Dedifferentiated amniotic fluid mesenchymal stem cell (primary cell): ENCODE results near the gene CPXM2.

Experiments
- DNase-seq: peaks from one replicate; pipeline ENCODE4 v3.0.0-alpha.2; 2016; ENCODE audit errors: extremely low spot score

CPXM2 gene

DNA sequence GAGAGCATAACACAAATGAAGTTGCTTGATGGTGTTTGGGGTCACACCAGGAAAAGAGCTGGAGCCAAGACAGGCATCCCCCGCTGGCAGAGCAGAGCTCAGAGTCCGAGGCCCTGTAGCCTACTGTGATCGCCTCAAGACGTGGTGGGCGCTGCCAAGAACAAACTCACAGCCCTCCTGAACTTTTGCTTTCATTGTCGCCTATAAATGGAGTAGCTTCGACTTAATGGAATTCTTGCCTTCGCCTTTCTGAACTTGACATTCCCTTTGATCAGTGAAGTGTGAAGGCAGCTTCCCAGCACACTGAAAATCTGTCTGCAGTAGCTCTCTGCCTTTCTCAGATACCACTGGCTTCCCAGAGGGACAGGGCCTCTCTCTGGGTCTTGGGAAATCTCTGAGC lies 21.3 kb downstream of the CPXM2 start:
- DNase-seq = no peak

- DNase-seq = no peak
Measured at GRCh38 chr10:123869020-123869414, 22.6 kb downstream of the CPXM2 start.

DNA sequence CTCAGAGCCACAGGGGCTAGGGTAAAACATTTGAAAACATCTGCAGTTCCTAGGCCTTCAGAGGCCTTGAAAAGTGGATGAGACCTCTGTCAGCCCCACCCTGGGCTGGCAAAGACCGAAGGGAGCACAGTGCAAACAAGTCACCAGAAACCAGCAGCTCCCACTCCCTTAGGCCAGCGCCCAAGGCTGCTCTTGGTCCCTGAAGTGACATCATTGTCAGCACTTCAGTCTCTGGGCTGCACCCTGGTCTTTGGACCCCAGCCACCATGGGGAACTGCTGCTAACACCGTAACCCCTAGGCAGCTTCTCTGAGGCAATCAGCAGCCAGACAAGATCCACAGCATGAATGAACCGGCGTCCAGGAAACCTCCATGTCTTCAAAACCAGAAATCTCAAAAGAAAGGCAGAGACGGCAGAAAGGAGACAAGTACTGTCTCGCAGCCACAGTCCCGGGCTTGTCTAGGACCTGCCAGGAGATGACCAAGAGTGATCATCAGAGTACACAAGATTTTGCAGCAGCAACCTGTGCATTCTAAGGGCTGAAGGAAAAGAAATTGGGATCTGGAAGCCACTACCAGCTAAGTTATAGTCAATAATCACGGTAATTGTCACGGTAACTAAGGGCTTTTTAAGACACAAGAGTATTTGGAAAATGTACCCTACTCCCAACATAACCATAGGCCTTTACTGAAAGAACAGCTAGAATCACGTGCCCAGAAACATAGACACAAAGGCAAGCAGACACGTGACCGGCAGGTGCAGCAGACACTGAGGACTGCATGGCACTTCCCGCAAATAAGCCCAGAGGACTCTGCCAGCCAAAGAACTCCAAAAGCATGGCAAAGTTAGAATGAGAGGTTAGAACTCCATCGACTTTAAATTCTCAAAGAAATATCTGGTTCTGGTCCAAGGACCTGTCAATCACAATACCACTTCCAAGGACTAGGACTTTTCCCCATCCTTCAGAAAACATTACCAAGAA lies 23.3 kb downstream of the CPXM2 start:
- DNase-seq = no peak

DNA sequence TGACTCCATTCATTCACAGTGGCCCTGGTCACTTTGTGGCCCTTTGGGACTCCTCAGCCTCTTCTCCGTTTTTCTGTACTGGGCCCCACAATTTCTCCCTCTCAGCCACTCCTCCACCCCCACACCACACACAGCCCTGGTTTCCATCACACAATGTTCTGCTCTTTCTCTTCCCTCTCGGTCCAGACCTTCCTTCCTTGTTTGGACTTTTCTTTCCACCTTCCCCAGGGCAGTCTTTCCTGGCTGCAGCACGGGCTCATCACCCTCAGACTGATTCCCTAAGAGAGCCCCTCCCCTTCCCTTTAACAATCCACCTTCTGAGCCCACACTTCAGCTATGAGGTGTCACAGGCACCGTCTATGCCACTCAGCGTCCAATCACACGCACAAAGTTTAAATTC lies 25.7 kb downstream of the CPXM2 start:
- no peak for DNase-seq

- no peak for DNase-seq
Measured at GRCh38 chr10:123865350-123865749, 26.3 kb downstream of the CPXM2 start.

- DNase-seq = no peak
Measured at GRCh38 chr10:123864923-123865322, 26.7 kb downstream of the CPXM2 start.

- no peak for DNase-seq
Measured at GRCh38 chr10:123863721-123864482, 27.7 kb downstream of the CPXM2 start.

- DNase-seq = no peak
Measured at GRCh38 chr10:123863183-123863575, 28.4 kb downstream of the CPXM2 start.

DNA sequence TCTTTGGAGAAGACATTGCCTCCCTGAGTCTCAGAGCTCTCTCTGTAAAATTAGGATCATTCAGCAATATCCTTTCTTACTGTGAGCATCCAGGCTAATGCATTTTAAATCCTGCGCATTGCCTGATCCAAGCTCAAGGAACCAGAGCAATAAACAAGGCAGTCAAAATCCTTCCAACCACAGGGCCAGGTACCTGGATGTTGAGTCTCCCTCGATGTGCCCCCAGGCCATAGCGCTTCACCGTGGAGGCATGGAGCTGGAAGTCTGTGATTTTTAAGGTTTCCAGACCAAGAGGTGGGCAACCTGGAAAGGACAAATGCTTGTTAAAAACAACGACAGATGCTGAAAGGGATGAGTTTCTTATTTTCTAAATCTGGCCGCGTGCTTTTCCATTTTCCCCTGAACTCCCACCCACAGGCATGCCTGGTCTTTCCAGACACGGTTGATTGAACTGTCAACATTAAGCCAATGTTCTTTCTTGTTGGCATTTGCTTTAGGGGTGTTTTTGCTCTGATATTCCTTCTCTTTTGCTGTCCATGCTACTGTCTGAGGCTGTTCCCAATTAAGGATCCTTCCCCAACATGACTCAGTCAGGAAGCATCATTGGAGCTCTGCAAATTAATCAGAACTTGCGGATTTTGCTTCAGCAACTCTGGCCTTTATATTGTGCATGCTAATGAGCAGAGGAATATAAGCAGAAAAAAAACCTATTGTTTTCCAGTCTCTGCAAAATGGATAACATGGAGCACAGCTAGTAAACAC lies 29.0 kb downstream of the CPXM2 start:
- DNase-seq = peak; percentile 18

- DNase-seq = no peak
Measured at GRCh38 chr10:123860856-123861255, 30.8 kb downstream of the CPXM2 start.

- DNase-seq = no peak
Measured at GRCh38 chr10:123860209-123860608, 31.4 kb downstream of the CPXM2 start.

DNA sequence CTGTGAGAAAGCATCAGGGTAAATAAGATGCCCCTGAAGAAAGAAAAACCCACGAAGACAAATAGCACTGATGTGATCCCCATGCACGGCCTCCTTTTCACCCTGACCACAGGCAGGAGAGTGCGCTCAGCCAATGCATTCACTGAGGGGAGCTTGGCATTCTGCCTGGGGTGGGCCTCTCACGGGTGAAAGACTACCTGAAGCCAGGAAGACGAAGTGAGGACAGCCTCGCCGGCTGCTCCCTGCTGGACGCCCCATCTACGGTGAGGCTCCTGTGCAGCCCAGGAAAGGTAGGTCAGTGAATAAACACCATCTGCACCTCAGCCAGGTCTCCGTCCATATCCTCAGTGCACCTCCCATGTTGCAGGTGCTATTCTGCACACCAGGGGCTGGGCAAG lies 32.0 kb downstream of the CPXM2 start:
- DNase-seq = no peak

GRCh38 chr10:123858907-123859652 lies 32.5 kb downstream of the CPXM2 start:
- no peak for DNase-seq

- DNase-seq = peak; percentile 69
Measured at GRCh38 chr10:123858077-123858681, 33.4 kb downstream of the CPXM2 start.

DNA sequence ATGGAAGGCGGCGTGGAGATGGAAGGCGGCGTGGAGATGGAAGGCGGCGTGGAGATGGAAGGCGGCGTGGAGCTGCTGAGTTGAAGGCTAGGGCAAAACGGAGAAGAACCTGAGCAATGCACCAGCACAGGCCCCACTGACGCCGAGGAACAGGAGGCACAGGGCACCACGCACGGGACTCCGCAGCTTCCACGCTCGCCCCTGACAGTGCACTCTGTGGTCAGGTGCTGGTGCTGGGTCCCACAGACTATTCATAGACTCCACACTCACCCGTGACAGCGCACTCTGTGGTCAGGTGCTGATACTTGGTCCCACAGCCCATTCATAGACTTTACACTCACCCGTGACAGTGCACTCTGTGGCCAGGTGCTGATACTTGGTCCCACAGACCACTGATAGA lies 34.0 kb downstream of the CPXM2 start:
- no peak for DNase-seq

- DNase-seq = no peak
Measured at GRCh38 chr10:123855008-123855684, 36.5 kb downstream of the CPXM2 start.

DNA sequence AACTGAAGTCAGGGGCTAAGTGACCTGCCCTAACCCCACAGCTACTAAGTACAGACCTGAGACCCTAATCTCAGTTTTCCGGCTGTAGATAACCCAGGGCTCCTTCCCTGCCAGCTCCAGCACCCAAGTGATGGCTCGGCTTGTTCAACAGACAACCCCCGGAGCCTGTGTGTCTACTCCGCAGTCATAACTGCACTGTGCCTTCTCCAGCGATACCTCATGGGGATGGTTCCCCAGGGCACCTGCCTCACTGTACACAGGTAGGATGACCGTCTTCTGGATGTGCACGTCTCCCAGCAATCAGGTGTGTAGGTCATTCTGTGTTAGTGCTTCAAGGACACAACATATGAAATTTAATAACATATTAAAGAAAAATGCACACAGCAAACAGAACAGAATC lies 37.1 kb downstream of the CPXM2 start:
- no peak for DNase-seq

GRCh38 chr10:123854003-123854402 lies 37.6 kb downstream of the CPXM2 start:
- no peak for DNase-seq

DNA sequence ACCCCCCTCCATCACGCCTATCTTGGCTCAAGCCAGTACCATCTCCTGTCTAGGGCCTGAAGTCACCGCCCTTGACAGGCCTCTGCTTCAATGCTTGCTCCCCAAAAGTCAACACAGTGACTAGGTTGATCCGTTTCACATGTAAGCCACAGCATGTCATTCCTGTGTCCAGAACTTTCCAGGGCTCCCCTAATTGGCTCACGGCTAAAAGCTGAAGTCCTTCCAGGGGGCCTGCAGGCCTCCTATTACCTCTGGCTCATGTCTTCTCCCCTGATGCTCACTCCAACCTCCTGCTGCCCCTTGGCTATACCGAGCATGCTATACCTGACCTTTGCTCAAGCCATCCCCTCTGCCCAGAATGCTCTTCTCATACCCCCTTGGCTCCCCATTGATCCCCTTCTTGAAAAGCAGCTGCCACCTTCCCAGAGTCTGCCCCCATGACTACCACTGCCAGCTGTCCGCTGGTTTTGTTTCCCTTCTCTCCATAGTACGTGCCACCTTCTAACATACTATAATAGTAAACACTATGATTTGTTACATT lies 39.1 kb downstream of the CPXM2 start:
- DNase-seq = no peak
